Fibroblast of the aortic adventitia (primary cell): ENCODE data around the gene SMARCD2. TPM values are rescaled to one million over a fixed set of nuclear protein-coding genes. Genes with fewer than 3 reads are reported as not detected.
"Not testable (repeated sequence)": the region's sequence is repeated elsewhere in the genome, so short reads cannot be mapped to it uniquely, and the experiment has no call there.

Source experiments
- DNase-seq: peaks from one replicate; pipeline ENCODE4 v3.0.0-alpha.2; 2010; ENCODE audit warnings: low read depth
- H3K4me3 ChIP-seq: 2 replicates; pipeline ENCODE4 v1.5.1; 2011; ENCODE audit warnings: low read depth, mild to moderate bottlenecking, control low read depth, low read length, moderate library complexity
- total RNA-seq: library from RNA; depleted of rRNA; stranded (reverse); fragments of >200 nt; gene quantifications from 2 replicates; pipeline ENCODE4 v1.2.3, GENCODE V29; 2012; ENCODE audit warnings: low replicate concordance
- TF ChIP-seq, protein P1 (sequence below): IDR thresholded peaks from 2 replicates; pipeline ENCODE4 v1.5.1; 2011; ENCODE audit warnings: mild to moderate bottlenecking, low read length, control low read depth, inconsistent platforms; ENCODE audit not compliant: insufficient read depth

The SMARCD2 gene
- 33.9 and 50.1 TPM in 2 replicates for total RNA-seq

DNA sequence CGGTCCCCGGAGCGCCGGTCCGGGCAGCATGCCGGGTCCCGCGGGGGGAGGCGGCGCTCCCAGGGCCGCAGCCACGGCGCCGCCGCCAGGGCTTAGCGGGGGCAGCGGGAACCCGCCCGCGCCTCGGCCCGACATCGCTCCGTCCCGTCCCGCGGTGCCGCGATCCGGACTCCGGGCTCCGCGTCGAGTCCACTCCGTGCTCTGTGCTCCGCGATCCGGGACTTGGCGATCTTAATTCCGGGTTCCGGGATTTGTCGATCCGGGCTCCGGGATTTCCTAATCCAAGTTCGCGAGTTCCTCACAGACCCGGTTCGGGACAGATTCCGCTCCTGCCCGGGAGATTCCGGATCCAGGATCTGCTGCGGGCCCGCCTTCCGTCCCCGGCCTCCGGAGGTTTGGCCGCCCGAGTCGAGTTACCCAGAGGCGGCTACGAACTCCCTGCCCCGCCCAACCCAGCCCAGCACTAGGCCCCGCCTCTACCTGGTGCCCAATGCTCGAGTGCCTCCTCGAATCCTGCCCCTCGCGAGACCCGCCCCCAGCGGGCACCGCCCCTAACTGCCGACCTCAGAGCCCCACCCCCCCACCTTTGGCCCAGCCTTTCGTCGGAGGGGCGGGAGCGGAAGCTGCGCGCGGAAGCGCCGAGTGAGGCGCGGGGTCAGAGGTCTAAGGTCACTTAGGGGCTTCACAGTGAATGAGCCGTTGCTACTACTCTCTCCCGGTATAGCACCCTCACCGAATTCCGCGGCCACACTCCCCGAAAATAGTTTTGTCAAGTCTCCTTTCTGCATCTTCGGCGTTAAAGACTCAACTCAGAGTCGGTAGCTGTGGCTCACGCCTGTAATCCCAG is at the start of gene SMARCD2:
Gene SMARCD2, minus strand, starts transcription at position 146 of the 847 bp plus-strand sequence. Its CDS starts 11 bp downstream, at position 135.
- DNase-seq = peak; percentile 99
- TF ChIP-seq, protein P1, sequence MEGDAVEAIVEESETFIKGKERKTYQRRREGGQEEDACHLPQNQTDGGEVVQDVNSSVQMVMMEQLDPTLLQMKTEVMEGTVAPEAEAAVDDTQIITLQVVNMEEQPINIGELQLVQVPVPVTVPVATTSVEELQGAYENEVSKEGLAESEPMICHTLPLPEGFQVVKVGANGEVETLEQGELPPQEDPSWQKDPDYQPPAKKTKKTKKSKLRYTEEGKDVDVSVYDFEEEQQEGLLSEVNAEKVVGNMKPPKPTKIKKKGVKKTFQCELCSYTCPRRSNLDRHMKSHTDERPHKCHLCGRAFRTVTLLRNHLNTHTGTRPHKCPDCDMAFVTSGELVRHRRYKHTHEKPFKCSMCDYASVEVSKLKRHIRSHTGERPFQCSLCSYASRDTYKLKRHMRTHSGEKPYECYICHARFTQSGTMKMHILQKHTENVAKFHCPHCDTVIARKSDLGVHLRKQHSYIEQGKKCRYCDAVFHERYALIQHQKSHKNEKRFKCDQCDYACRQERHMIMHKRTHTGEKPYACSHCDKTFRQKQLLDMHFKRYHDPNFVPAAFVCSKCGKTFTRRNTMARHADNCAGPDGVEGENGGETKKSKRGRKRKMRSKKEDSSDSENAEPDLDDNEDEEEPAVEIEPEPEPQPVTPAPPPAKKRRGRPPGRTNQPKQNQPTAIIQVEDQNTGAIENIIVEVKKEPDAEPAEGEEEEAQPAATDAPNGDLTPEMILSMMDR = no peak
- peak within 1 kb of the TSS; percentile 92 for H3K4me3 ChIP-seq

DNA sequence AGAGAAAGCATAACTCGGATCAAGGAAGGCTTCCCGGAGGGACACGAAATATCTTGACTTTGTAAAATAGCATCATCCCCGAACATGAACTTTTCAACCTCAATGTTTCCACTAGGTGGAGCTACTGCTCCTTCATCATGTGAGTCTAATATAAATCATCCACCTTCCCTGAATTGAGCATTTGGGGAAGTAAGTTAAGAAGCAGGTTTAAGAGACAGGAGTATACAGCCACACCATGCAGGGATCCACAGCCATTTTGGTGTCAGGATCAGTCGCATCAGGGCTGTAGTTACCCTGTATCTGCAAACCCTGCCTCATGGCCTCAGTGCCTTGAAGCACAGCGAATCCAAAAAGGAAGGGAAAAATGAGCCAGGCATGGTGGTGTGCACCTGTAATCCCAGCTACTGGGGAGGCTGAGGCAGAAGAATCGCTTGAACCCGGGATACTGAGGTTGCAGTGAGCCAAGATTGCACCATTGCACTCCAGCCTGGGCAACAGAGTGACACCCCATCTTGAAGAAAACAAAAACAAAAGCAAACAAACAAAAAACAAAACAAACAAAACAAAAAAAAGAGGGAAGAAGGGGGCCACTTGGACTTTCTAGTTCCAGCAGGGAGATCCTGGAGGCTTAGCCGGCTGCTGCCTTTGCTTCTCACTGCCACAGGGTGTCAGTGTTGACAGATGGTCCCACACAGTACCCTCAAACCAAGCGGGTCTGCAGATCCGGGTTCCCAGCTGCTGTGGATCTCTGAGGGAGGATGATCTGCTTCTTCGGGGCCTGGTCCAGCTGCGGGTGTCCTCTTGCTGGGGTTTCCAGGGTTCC is 46.8 kb upstream of the SMARCD2 start:
- TF ChIP-seq, protein P1 = peak; percentile 55
- DNase-seq = peak; percentile 43
- H3K4me3 ChIP-seq = not testable (repeated sequence)

DNA sequence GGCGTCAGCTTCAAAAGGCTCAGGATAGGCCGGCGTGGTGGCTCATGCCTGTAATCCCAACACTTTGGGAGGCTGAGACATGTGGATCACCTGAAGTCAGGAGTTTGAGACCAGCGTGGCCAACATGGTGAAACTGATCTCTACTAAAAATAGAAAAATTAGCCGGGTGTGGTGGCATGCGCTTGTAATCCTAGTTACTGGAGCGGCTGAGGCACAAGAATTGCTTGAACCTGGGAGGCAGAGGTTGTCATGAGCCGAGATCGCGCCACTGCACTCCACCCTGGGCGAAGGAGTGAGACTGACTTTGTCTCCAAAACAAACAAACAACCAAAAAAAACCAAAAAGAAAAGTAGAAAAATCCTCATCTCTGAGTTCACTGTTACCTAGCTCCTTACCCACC is 42.6 kb upstream of the SMARCD2 start:
- not testable (repeated sequence) for DNase-seq, H3K4me3 ChIP-seq

DNA sequence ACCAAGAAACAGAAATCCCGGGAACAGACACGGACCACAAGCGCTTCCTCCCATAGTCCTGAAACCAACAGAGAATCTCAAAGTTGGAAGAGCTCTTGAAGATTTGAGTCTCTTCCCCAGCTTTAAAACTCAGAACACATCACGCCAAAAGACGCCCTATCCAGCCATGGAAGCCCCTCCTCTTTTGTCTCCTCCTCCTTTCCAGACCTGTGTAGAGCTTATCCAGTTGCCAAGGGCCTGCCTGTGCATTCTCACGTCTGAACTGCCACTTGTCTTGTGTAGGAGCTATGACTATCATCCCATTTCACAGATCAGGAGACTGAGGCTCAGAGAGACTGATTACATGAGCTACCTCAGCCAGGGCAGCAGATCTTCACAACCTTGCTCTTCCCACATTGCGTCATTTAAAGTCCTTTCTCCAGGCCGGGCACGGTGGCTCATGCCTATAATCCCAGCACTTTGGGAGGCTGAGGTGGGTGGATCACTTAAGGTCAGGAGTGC is 40.2 kb upstream of the SMARCD2 start:
- not testable (repeated sequence) for DNase-seq, H3K4me3 ChIP-seq

DNA sequence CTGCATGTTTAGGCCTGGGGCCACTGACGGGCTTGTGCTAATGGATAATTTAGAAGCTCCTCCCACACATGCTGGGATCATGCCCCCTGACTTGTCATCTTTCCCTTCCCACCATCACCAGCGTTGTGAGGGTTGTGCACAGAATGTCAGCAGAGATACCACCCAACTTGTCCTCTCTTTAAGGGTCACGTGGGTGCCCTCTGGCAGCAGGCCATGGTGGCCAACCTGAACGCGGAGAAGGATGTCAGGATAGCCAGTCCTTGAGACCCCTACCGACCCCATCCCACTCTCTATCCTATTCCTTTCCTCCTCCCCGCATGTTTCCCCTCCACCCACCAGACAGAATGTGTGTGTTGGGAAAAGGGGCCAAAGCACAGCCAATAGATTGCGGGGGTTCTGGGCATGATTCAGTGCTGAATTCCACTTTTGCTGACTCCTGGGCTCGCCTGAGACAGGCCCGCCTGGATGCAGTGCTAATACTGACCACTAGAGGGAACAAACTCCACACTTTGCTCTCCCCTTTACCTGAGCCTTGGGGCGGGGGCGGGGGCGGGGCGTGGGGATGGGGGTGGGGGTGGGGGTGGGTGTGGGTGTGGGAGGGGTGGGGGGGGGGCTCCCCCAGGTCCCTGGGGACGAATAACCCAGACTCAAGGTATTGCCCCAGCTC is 39.6 kb upstream of the SMARCD2 start, which contains the start of gene GH2:
Gene GH2, minus strand, starts transcription at position 10 of the 667 bp plus-strand sequence. CDS start 143 bp downstream, outside the sequence.
- no peak within 1 kb of the TSS for H3K4me3 ChIP-seq
- peak; percentile 47 for DNase-seq
- TF ChIP-seq, protein P1 = peak; percentile 71

DNA sequence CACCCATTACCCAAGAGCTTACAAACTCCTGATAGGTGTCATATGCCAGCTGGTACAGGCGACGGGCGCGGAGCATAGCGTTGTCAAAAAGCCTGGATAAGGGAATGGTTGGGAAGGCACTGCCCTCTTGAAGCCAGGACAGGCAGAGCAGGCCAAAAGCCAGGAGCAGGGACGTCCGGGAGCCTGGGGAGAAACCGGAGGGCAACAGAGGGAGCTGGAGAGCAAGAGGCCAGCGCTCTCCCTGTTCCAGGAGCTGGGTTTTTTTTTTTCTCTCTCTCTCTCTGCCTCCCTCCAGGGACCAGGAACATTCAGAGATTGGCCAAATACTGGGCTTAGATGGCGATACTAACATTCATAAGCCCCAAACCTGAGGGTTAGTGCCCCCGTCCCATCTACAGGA is 38.9 kb upstream of the SMARCD2 start:
- not testable (repeated sequence) for DNase-seq, H3K4me3 ChIP-seq

DNA sequence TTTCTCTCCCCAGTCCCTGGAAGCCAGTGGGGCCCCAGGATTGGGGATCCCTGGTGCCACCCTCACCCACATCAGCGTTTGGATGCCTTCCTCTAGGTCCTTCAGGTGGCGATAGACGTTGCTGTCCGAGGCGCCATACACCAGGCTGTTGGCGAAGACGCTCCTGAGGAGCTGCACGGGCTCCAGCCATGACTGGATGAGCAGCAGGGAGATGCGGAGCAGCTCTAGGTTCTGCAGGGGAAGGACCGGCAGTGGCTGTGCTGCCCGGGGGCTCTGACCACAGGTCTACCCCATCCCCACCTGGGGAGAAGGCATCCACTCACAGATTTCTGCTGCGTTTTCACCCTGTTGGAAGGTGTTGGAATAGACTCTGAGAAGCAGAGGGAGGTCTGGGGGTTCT is 38.2 kb upstream of the SMARCD2 start:
- DNase-seq = no peak
- TF ChIP-seq, protein P1 = no peak
- no peak overlapping the region for H3K4me3 ChIP-seq

DNA sequence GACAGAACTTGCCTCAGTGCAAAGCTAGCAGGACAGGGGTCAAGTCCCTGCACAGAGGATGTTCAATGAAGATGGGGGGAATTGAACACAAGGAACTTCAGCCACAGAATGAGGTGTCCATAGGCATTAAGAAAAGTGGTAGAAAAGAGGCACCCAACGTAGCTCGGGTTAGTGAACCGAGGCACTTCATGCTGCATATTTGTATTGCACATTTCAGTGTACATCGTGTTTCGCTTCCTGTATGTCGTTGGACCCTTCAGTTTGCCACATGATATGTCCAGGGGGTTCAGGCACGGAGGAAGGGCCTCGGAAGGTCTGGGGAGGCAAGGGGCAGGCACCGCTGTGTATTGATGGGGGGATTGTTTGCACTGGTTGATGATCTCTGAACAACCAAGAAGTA is 35.9 kb upstream of the SMARCD2 start:
- H3K4me3 ChIP-seq, DNase-seq: not testable (repeated sequence)

DNA sequence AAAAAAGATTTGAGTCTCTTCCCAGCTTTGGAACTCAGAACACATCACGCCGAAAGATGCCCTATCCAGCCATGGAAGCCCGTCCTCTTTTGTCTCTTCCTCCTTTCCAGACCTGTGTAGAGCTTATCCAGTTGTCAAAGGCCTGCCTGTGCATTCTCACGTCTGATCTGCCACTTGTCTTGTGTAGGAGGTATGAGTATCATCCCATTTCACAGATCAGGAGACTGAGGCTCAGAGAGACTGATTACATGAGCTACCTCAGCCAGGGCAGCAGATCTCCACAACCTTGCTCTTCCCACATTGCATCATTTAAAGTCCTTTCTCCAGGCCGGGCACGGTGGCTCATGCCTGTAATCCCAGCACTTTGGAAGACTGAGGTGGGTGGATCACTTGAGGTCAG is 32.2 kb upstream of the SMARCD2 start:
- not testable (repeated sequence) for DNase-seq

DNA sequence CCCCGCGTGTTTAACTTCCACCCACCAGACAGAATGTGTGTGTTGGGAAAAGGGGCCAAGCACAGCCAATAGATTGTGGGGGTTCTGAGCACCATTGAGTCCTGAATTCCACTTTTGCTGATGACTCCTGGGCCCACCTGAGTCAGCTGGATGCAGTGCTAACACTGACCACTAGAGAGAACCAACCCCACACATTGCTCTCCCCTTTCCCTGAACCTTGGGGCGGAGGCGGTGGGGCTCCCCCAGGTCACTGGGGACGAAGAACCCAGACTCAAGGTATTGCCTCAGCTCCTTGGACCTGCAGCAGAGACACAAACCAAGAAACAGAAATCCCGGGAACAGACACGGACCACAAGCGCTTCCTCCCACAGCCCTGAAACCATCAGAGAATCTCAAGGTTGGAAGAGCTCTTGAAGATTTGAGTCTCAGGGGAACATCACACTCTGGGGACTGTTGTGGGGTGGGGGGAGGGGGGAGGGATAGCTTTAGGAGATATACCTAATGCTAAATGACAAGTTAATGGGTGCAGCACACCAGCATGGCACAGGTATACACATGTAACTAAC is 31.7 kb upstream of the SMARCD2 start:
- DNase-seq, H3K4me3 ChIP-seq: not testable (repeated sequence)

More for the DNA sequence above, 32.2 kb upstream of the SMARCD2 start:
- H3K4me3 ChIP-seq = not testable (repeated sequence)

DNA sequence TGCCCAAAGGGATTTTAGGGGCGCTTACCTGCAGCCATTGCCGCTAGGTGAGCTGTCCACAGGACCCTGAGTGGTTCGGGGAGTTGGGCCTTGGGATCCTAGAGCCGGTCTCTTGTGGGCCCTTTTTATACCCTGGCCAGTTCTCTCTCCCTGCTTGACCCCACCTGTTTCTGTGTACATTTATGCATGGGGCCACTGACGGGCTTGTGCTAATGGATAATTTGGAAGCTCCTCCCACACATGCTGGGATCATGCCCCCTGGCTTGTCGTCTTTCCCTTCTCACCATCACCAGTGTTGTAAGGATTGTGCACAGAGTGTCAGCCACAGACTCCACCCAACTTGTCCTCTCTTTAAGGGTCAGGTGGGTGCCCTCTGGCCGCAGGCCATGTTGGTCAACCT is 31.1 kb upstream of the SMARCD2 start, which contains the start of gene CSH2:
Gene CSH2, minus strand, starts transcription at position 101 of the 400 bp plus-strand sequence. Its CDS starts 63 bp downstream, at position 38.
- DNase-seq, H3K4me3 ChIP-seq: not testable (repeated sequence)
